ENCODE measurements around the gene LRP11.

The LRP11 gene

GRCh38 chr6:149820506-149820905, 43.7 kb downstream of the LRP11 start:
- Histone ChIP-seq H3K27me3 (replicated peaks; ENCODE audit: insufficient read depth, low read length) (no peaks in the 10 kb centered on the region), H3K27ac (ENCODE audit: low read length) (no peak overlapping the region), H3K36me3 (replicated peaks; ENCODE audit: insufficient read depth, low read length) (no peaks in the 10 kb centered on the region), H3K9me3 (replicated peaks; ENCODE audit: insufficient read depth, low read length) (no peaks in the 10 kb centered on the region), H3K9ac (ENCODE audit: low read length) (no peak overlapping the region), H3K4me2 (ENCODE audit: low read depth, low read length) (no peak overlapping the region), H4K20me1 (ENCODE audit: insufficient read depth, low read length) (no peaks in the 10 kb centered on the region), H3K9me2 (replicated peaks; ENCODE audit: insufficient read depth, low read length) (no peaks in the 10 kb centered on the region), H3K4me3 (ENCODE audit: low read length) (no peak overlapping the region), H3K79me2 (ENCODE audit: low read length) (no peaks in the 10 kb centered on the region), H2AFZ (ENCODE audit: low read length) (no peak overlapping the region), H3K4me1 (ENCODE audit: low read length) (no peaks in the 10 kb centered on the region), H3F3A (ENCODE audit: insufficient read depth, low read length) (no peaks in the 10 kb centered on the region)
- DNase-seq = peak; percentile 71
- TF ChIP-seq, protein P1, sequence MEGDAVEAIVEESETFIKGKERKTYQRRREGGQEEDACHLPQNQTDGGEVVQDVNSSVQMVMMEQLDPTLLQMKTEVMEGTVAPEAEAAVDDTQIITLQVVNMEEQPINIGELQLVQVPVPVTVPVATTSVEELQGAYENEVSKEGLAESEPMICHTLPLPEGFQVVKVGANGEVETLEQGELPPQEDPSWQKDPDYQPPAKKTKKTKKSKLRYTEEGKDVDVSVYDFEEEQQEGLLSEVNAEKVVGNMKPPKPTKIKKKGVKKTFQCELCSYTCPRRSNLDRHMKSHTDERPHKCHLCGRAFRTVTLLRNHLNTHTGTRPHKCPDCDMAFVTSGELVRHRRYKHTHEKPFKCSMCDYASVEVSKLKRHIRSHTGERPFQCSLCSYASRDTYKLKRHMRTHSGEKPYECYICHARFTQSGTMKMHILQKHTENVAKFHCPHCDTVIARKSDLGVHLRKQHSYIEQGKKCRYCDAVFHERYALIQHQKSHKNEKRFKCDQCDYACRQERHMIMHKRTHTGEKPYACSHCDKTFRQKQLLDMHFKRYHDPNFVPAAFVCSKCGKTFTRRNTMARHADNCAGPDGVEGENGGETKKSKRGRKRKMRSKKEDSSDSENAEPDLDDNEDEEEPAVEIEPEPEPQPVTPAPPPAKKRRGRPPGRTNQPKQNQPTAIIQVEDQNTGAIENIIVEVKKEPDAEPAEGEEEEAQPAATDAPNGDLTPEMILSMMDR (IDR thresholded peaks at IDR 0.05; ENCODE audit: low read length) = peak; percentile 49
- no peak for TF ChIP-seq EZH2phosphoT487 (IDR thresholded peaks at IDR 0.05; ENCODE audit: low read length)

DNA sequence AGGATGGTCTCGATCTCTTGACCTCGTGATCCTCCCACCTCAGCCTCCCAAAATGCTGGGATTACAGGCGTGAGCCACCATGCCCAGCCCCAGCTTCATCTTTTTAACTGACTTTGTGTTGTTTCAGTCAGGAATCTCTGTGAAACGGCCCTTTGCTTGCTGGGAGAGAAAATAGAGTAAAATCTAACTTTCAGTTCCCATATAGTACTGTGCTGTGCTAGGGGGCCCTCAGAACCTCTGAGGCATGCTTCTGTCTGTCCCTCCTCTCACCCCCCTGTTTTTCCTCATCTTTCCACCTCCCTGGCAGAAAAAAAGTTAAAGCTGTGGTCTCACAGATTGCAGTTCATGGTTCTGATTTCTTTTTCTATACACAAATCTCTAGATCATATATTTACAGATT, 48.4 kb downstream of the LRP11 start:
- H3K36me3 ChIP-seq (replicated peaks; ENCODE audit: insufficient read depth, low read length) = no peaks in the 10 kb centered on the region
- H3K27ac ChIP-seq (ENCODE audit: low read length) = no peak overlapping the region
- DNase-seq = no peak
- no peaks in the 10 kb centered on the region for H3K9me3 ChIP-seq (replicated peaks; ENCODE audit: insufficient read depth, low read length)
- H4K20me1 ChIP-seq (ENCODE audit: insufficient read depth, low read length) = no peaks in the 10 kb centered on the region
- H3K27me3 ChIP-seq (replicated peaks; ENCODE audit: insufficient read depth, low read length) = no peaks in the 10 kb centered on the region
- peaks cover 3% of the 10 kb centered on the region; the same call in 1 of the 2 replicates for H3K4me1 ChIP-seq (ENCODE audit: low read length)
- TF ChIP-seq EZH2phosphoT487 (IDR thresholded peaks at IDR 0.05; ENCODE audit: low read length) (no peak), EZH2 (optimal IDR thresholded peaks at IDR 0.05; ENCODE audit: low read depth, low read length) (no peak)
- TF ChIP-seq, protein P1 (IDR thresholded peaks at IDR 0.05; ENCODE audit: low read length) = no peak
- H3K4me2 ChIP-seq (ENCODE audit: low read depth, low read length) = no peak overlapping the region
- no peak overlapping the region for H2AFZ ChIP-seq (ENCODE audit: low read length)
- H3K79me2 ChIP-seq (ENCODE audit: low read length) = no peaks in the 10 kb centered on the region
- no peaks in the 10 kb centered on the region for H3K9me2 ChIP-seq (replicated peaks; ENCODE audit: insufficient read depth, low read length)
- no peak overlapping the region for H3K4me3 ChIP-seq (ENCODE audit: low read length)
- H3K9ac ChIP-seq (ENCODE audit: low read length) = no peak overlapping the region
- no peaks in the 10 kb centered on the region for H3F3A ChIP-seq (ENCODE audit: insufficient read depth, low read length)

DNA sequence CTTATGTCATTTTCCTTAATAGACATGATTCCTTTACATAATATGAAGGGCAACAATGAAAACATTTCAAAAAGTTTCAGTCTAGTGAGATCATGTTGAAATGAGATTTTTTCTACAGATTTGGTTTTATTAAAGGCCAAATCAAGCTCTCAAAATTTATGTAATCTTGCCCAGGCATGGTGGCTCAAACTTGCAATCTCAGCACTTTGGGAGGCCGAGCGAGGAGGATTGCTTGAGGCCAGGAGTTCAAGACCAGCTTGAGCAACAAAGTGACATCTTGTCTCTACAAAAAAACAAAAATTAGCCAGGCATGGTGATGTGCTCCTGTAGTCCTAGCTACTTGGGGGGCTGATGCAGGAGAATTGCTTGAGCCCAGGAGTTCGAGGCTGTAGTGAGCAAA, 50.8 kb downstream of the LRP11 start:
- no peak overlapping the region for H3K27ac ChIP-seq (ENCODE audit: low read length)
- no peaks in the 10 kb centered on the region for H4K20me1 ChIP-seq (ENCODE audit: insufficient read depth, low read length)
- H3K9me2 ChIP-seq (replicated peaks; ENCODE audit: insufficient read depth, low read length) = no peaks in the 10 kb centered on the region
- no peaks in the 10 kb centered on the region for H3F3A ChIP-seq (ENCODE audit: insufficient read depth, low read length)
- H3K36me3 ChIP-seq (replicated peaks; ENCODE audit: insufficient read depth, low read length) = no peaks in the 10 kb centered on the region
- no peaks in the 10 kb centered on the region for H3K9me3 ChIP-seq (replicated peaks; ENCODE audit: insufficient read depth, low read length)
- H2AFZ ChIP-seq (ENCODE audit: low read length) = no peak overlapping the region
- DNase-seq = no peak
- no peaks in the 10 kb centered on the region for H3K79me2 ChIP-seq (ENCODE audit: low read length)
- H3K9ac ChIP-seq (ENCODE audit: low read length) = no peak overlapping the region
- no peak overlapping the region for H3K4me2 ChIP-seq (ENCODE audit: low read depth, low read length)
- peaks cover 3% of the 10 kb centered on the region; the same call in 1 of the 2 replicates for H3K4me1 ChIP-seq (ENCODE audit: low read length)
- H3K4me3 ChIP-seq (ENCODE audit: low read length) = no peak overlapping the region
- H3K27me3 ChIP-seq (replicated peaks; ENCODE audit: insufficient read depth, low read length) = no peaks in the 10 kb centered on the region
- TF ChIP-seq EZH2phosphoT487 (IDR thresholded peaks at IDR 0.05; ENCODE audit: low read length) = no peak
- TF ChIP-seq EZH2 (optimal IDR thresholded peaks at IDR 0.05; ENCODE audit: low read depth, low read length) = no peak
- TF ChIP-seq, protein P1 (IDR thresholded peaks at IDR 0.05; ENCODE audit: low read length) = no peak

All from MM.1S (cell line).